Neuronal stem cell (in vitro differentiated cells): Measurements from ENCODE around the gene PTPRJ.

Experiments used
- DNase-seq: peaks from one replicate; pipeline ENCODE4 v3.0.0-alpha.2; 2013; ENCODE audit warnings: low spot score
- H2AFZ ChIP-seq: one replicate; pipeline ENCODE4 v1.6.1; 2013; ENCODE audit warnings: mild to moderate bottlenecking, low read length, inconsistent platforms
- H2AK5ac ChIP-seq: 2 replicates; pipeline ENCODE4 v1.6.1; 2013; ENCODE audit warnings: low read depth, mild to moderate bottlenecking, inconsistent platforms, low read length, moderate library complexity, mixed read lengths
- H2BK120ac ChIP-seq: 2 replicates; pipeline ENCODE4 v1.6.1; 2013; ENCODE audit warnings: low read depth, mild to moderate bottlenecking, inconsistent platforms, low read length, moderate library complexity, mixed read lengths
- H2BK12ac ChIP-seq: one replicate; pipeline ENCODE4 v1.6.1; 2013; ENCODE audit warnings: low read length, inconsistent platforms
- H2BK15ac ChIP-seq: 2 replicates; pipeline ENCODE4 v1.6.1; 2013; ENCODE audit warnings: mild to moderate bottlenecking, low read length, inconsistent platforms, mixed read lengths
- H2BK5ac ChIP-seq: one replicate; pipeline ENCODE4 v1.6.1; 2013; ENCODE audit warnings: inconsistent platforms, mild to moderate bottlenecking, low read length, moderate library complexity
- H3K14ac ChIP-seq: one replicate; pipeline ENCODE4 v1.6.1; 2013; ENCODE audit warnings: low read length, inconsistent platforms
- H3K18ac ChIP-seq: 2 replicates; pipeline ENCODE4 v1.6.1; 2013; ENCODE audit warnings: low read length, inconsistent platforms
- H3K23ac ChIP-seq: 2 replicates; pipeline ENCODE4 v1.6.1; 2013; ENCODE audit warnings: low read depth, mild to moderate bottlenecking, mixed read lengths, low read length, inconsistent platforms; ENCODE audit not compliant: poor library complexity
- H3K27ac ChIP-seq: replicated peaks from 3 replicates; pipeline ENCODE4 v1.5.1; 2013; ENCODE audit warnings: low read length, inconsistent platforms
- H3K27me3 ChIP-seq, 3 experiments: 2 replicates each; pipeline ENCODE4 v1.6.1; 2013; ENCODE audit warnings: low read length in 3 of 3, mild to moderate bottlenecking in 2 of 3, inconsistent platforms in 1 of 3, low read depth in 1 of 3, mixed read lengths in 1 of 3, moderate library complexity in 1 of 3; ENCODE audit not compliant: control insufficient read depth in 3 of 3, insufficient read depth in 3 of 3
- H3K36me3 ChIP-seq, 2 donors: replicated peaks in 1 of 2; 2 replicates each; pipeline ENCODE4 v1.6.1; 2013; ENCODE audit warnings: low read length in 2 of 2; ENCODE audit not compliant: control insufficient read depth in 2 of 2, insufficient read depth in 2 of 2
- H3K4ac ChIP-seq: 2 replicates; pipeline ENCODE4 v1.6.1; 2013; ENCODE audit warnings: inconsistent platforms, mild to moderate bottlenecking, low read length, moderate library complexity
- H3K4me1 ChIP-seq, 2 donors: 1 replicate in 1 of 2; 2 replicates in 1 of 2; pipeline ENCODE4 v1.6.1; 2013; ENCODE audit warnings: low read length in 2 of 2, low read depth in 1 of 2; ENCODE audit not compliant: control insufficient read depth in 2 of 2, insufficient read depth in 1 of 2
- H3K4me2 ChIP-seq: one replicate; pipeline ENCODE4 v1.6.1; 2013; ENCODE audit warnings: mild to moderate bottlenecking, low read length, inconsistent platforms; ENCODE audit not compliant: insufficient read depth, poor library complexity, severe bottlenecking
- H3K4me3 ChIP-seq, 2 donors: 2 replicates each; pipeline ENCODE4 v1.5.1; 2013; ENCODE audit warnings: low read length in 2 of 2, mild to moderate bottlenecking in 2 of 2, inconsistent platforms in 1 of 2, moderate library complexity in 1 of 2
- H3K79me1 ChIP-seq: one replicate; pipeline ENCODE4 v1.6.1; 2013; ENCODE audit warnings: low read depth, mild to moderate bottlenecking, inconsistent platforms, low read length, moderate library complexity
- H3K9ac ChIP-seq: one replicate; pipeline ENCODE4 v1.6.1; 2013; ENCODE audit warnings: mild to moderate bottlenecking, low read depth, low read length, inconsistent platforms; ENCODE audit not compliant: poor library complexity
- H3K9me3 ChIP-seq, 2 donors: replicated peaks in 1 of 2; 2 replicates each; pipeline versions ENCODE3 to v1.6.1; 2013; ENCODE audit warnings: low read length in 2 of 2, mild to moderate bottlenecking in 2 of 2, inconsistent platforms in 1 of 2, low read depth in 1 of 2, mixed read lengths in 1 of 2, moderate library complexity in 1 of 2; ENCODE audit not compliant: control insufficient read depth in 2 of 2, insufficient read depth in 1 of 2
- H4K8ac ChIP-seq: one replicate; pipeline ENCODE4 v1.6.1; 2013; ENCODE audit warnings: low read depth, mild to moderate bottlenecking, inconsistent platforms, low read length, moderate library complexity
- H4K91ac ChIP-seq: one replicate; pipeline ENCODE4 v1.6.1; 2013; ENCODE audit warnings: low read length, low read depth, mild to moderate bottlenecking, inconsistent platforms; ENCODE audit not compliant: poor library complexity
- WGBS, 2 donors: extraction: QIAGEN DNeasy Blood & Tissue Kit; methylation state at CpG; one replicate each; pipeline ENCODE4 v1.1.7; 2013; ENCODE audit warnings: missing lambda C conversion rate in 2 of 2, mixed read lengths in 1 of 2; ENCODE audit not compliant: insufficient read length in 2 of 2, insufficient replicate concordance in 1 of 2; ENCODE audit errors: extremely low coverage in 2 of 2; 5-methylcytosine and 5-hydroxymethylcytosine counted together

The PTPRJ gene

GRCh38 chr11:48165426-48165825 lies 185.1 kb downstream of the PTPRJ start:
- H4K8ac ChIP-seq = no peak overlapping the region
- WGBS, 2 donors = no CpG with 5 or more reads among the region's 3 CpGs

GRCh38 chr11:48167380-48167779 lies 187.0 kb downstream of the PTPRJ start:
- Histone ChIP-seq H3K4me1 (peaks cover 11 to 13% of the 10 kb centered on the region in 2 donors), H3K27ac (no peak overlapping the region), H2BK5ac (no peak overlapping the region), H3K4me3 (no peak overlapping the region), H3K23ac (no peak overlapping the region), H2AFZ (no peak overlapping the region), H3K14ac (no peak overlapping the region), H4K8ac (no peak overlapping the region), H3K9ac (no peak overlapping the region), H4K91ac (no peak overlapping the region), H2BK15ac (no peak overlapping the region), H2BK120ac (no peak overlapping the region), H2BK12ac (no peak overlapping the region), H3K27me3 (no peaks in the 10 kb centered on the region), H2AK5ac (no peak overlapping the region), H3K9me3 (no peaks in the 10 kb centered on the region), H3K4ac (no peak overlapping the region), H3K36me3 (peaks cover 11 to 44% of the 10 kb centered on the region in 2 donors), H3K18ac (no peak overlapping the region), H3K79me1 (no peaks in the 10 kb centered on the region), H3K4me2 (no peak overlapping the region)
- no peak for DNase-seq
- no CpG with 5 or more reads among the region's 6 CpGs for WGBS, 2 donors

More at GRCh38 chr11:48165426-48165825, 185.1 kb downstream of the PTPRJ start:
- Histone ChIP-seq H3K14ac (no peak overlapping the region), H3K9ac (no peak overlapping the region), H3K27me3 (no peaks in the 10 kb centered on the region), H3K9me3 (no peaks in the 10 kb centered on the region), H3K27ac (no peak overlapping the region), H3K36me3 (peaks cover 11 to 45% of the 10 kb centered on the region in 2 donors), H2BK120ac (no peak overlapping the region), H2BK15ac (no peak overlapping the region), H3K4me2 (no peak overlapping the region), H3K18ac (no peak overlapping the region), H3K4me1 (peaks cover 11 to 12% of the 10 kb centered on the region in 2 donors), H2AFZ (no peak overlapping the region), H2BK5ac (no peak overlapping the region), H4K91ac (no peak overlapping the region), H3K4ac (no peak overlapping the region), H3K23ac (no peak overlapping the region), H2BK12ac (no peak overlapping the region), H3K79me1 (no peaks in the 10 kb centered on the region), H2AK5ac (no peak overlapping the region), H3K4me3 (no peak overlapping the region)
- DNase-seq = no peak

GRCh38 chr11:48168815-48169214 lies 188.5 kb downstream of the PTPRJ start:
- Histone ChIP-seq H4K8ac (no peak overlapping the region), H3K4ac (no peak overlapping the region), H2BK12ac (no peak overlapping the region), H2BK5ac (no peak overlapping the region), H3K27ac (no peak overlapping the region), H3K79me1 (no peaks in the 10 kb centered on the region), H3K18ac (no peak overlapping the region), H3K23ac (no peak overlapping the region), H3K27me3 (no peaks in the 10 kb centered on the region), H2BK120ac (no peak overlapping the region), H2BK15ac (no peak overlapping the region), H3K9ac (no peak overlapping the region), H2AFZ (no peak overlapping the region), H3K4me1 (peaks cover 11 to 15% of the 10 kb centered on the region in 2 donors), H4K91ac (no peak overlapping the region), H3K4me2 (no peak overlapping the region), H3K4me3 (no peak overlapping the region), H3K9me3 (no peaks in the 10 kb centered on the region), H3K14ac (no peak overlapping the region), H3K36me3 (peaks cover 9 to 36% of the 10 kb centered on the region in 2 donors), H2AK5ac (no peak overlapping the region)
- whole genome bisulfite sequencing, 2 donors = no CpG with 5 or more reads among the region's 6 CpGs
- no peak for DNase-seq

DNA sequence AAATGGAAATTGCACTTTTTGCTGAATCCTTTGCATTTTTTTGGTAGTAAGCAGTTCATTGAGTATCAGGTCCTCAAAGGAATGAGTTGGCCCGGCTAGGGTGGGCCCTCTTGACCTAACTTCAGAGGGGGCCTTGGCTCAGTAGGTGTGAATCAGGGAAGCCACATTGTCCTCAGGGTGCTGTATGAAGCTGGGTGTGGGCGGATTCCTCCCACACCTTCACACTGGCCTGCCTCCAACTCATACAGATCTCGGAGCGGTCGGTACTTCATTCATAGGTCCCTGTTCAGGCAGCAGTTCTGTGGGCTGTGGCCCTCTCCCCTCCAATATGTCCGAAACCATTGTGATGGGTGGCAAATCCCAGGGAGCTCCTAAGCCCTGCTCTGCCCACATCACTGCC lies 188.9 kb downstream of the PTPRJ start:
- no peak overlapping the region for H3K18ac ChIP-seq
- H2BK5ac ChIP-seq = no peak overlapping the region
- H3K14ac ChIP-seq = no peak overlapping the region
- H2AFZ ChIP-seq = no peak overlapping the region
- H2BK120ac ChIP-seq = no peak overlapping the region
- no peak overlapping the region for H3K27ac ChIP-seq
- H2AK5ac ChIP-seq = no peak overlapping the region
- no peak overlapping the region for H2BK15ac ChIP-seq
- H3K36me3 ChIP-seq = peaks cover 6 to 31% of the 10 kb centered on the region in 2 donors
- no peak for DNase-seq
- H3K4me3 ChIP-seq = no peak overlapping the region
- no peak overlapping the region for H3K4ac ChIP-seq
- no peaks in the 10 kb centered on the region for H3K79me1 ChIP-seq
- no peak overlapping the region for H4K8ac ChIP-seq
- H3K4me2 ChIP-seq = no peak overlapping the region
- H3K9me3 ChIP-seq = no peaks in the 10 kb centered on the region
- H3K4me1 ChIP-seq = peaks cover 11 to 15% of the 10 kb centered on the region in 2 donors
- no peak overlapping the region for H3K9ac ChIP-seq
- no peak overlapping the region for H2BK12ac ChIP-seq
- no peak overlapping the region for H4K91ac ChIP-seq
- H3K27me3 ChIP-seq = no peaks in the 10 kb centered on the region
- no CpG with 5 or more reads among the region's 6 CpGs for WGBS, 2 donors
- no peak overlapping the region for H3K23ac ChIP-seq
